OCI-LY1 (cell line): ENCODE results near the gene ZNF135.

Experiments used
- H2AFZ ChIP-seq: fragments of 200-600 bp; sonication (generic), shearing (Covaris generic); 2 replicates; pipeline ENCODE4 v1.6.0; 2014; ENCODE audit warnings: antibody characterized with exemption, mild to moderate bottlenecking, low read length
- H3F3A ChIP-seq: fragments of 200-600 bp; sonication (generic), shearing (Covaris generic); 2 replicates; pipeline ENCODE4 v1.6.0; 2014; ENCODE audit warnings: mild to moderate bottlenecking, antibody characterized with exemption, low read length, moderate library complexity; ENCODE audit not compliant: insufficient read depth
- H3K27ac ChIP-seq: fragments of 200-600 bp; sonication (generic); 2 replicates; pipeline ENCODE4 v1.5.1; 2014; ENCODE audit warnings: low read length, mixed run types, mild to moderate bottlenecking, low read depth; ENCODE audit not compliant: poor library complexity, severe bottlenecking
- H3K27me3 ChIP-seq: fragments of 200-600 bp; sonication (generic); 2 replicates; pipeline ENCODE4 v1.6.0; 2014; ENCODE audit warnings: antibody characterized with exemption, mild to moderate bottlenecking, low read length, moderate library complexity; ENCODE audit not compliant: insufficient read depth
- H3K36me3 ChIP-seq: fragments of 200-600 bp; sonication (generic); 2 replicates; pipeline ENCODE4 v1.6.1; 2014; ENCODE audit warnings: mild to moderate bottlenecking, antibody characterized with exemption, low read length, moderate library complexity, mixed read lengths; ENCODE audit not compliant: insufficient read depth
- H3K4me1 ChIP-seq: fragments of 200-600 bp; sonication (generic); 2 replicates; pipeline ENCODE4 v1.5.1; 2014; ENCODE audit warnings: mild to moderate bottlenecking, low read length, moderate library complexity; ENCODE audit not compliant: insufficient read depth, severe bottlenecking
- H3K4me2 ChIP-seq: fragments of 200-600 bp; sonication (generic), shearing (Covaris generic); 2 replicates; pipeline ENCODE4 v1.6.1; 2014; ENCODE audit warnings: low read length
- H3K4me3 ChIP-seq: fragments of 200-600 bp; sonication (generic); 2 replicates; pipeline ENCODE4 v1.5.1; 2014; ENCODE audit warnings: low read length, low read depth, mild to moderate bottlenecking, mixed read lengths; ENCODE audit not compliant: poor library complexity, severe bottlenecking
- H3K79me2 ChIP-seq: fragments of 200-600 bp; shearing (Covaris generic); 2 replicates; pipeline ENCODE4 v1.6.1; 2016; ENCODE audit warnings: mixed run types, low read length, mixed read lengths; ENCODE audit not compliant: insufficient read depth
- H3K9ac ChIP-seq: fragments of 200-600 bp; sonication (generic), shearing (Covaris generic); 2 replicates; pipeline ENCODE4 v1.6.1; 2014; ENCODE audit warnings: mild to moderate bottlenecking, low read length, mixed read lengths
- H3K9me2 ChIP-seq: fragments of 200-600 bp; sonication (generic), shearing (Covaris generic); 2 replicates; pipeline ENCODE4 v1.6.1; 2014; ENCODE audit warnings: low read depth, mild to moderate bottlenecking, low read length, mixed read lengths
- H3K9me3 ChIP-seq: fragments of 200-600 bp; shearing (Covaris generic); 2 replicates; pipeline ENCODE4 v1.6.1; 2014; ENCODE audit warnings: low read length, mixed read lengths
- H4K20me1 ChIP-seq: fragments of 200-600 bp; sonication (generic), shearing (Covaris generic); 2 replicates; pipeline ENCODE4 v1.6.0; 2016; ENCODE audit warnings: mild to moderate bottlenecking, low read length; ENCODE audit not compliant: insufficient read depth
- CTCF ChIP-seq: fragments of 200-600 bp; sonication (generic), shearing (Covaris generic); IDR thresholded peaks from 2 replicates; pipeline ENCODE4 v1.5.1; 2017; ENCODE audit warnings: mild to moderate bottlenecking, antibody characterized with exemption, low read length, moderate library complexity, mixed read lengths
- EZH2 ChIP-seq: fragments of 200-600 bp; sonication (generic), shearing (Covaris generic); IDR thresholded peaks from 2 replicates; pipeline ENCODE4 v1.8.0; 2017; ENCODE audit warnings: borderline replicate concordance, mixed run types, mild to moderate bottlenecking, antibody characterized with exemption, low read length, moderate library complexity, mixed read lengths

ZNF135 gene

GRCh38 chr19:58021541-58022282 lies 37.4 kb upstream of the ZNF135 start:
- Histone ChIP-seq H3K9me3 (0 out of 2 replicates have a peak, but pooled peaks cover 8% of the 10 kb centered on the region), H4K20me1 (no peaks in the 10 kb centered on the region), H3K4me3 (no peak overlapping the region), H2AFZ (no peak overlapping the region), H3K9ac (no peak overlapping the region), H3K36me3 (no peaks in the 10 kb centered on the region), H3F3A (no peaks in the 10 kb centered on the region), H3K27me3 (no peaks in the 10 kb centered on the region), H3K79me2 (no peaks in the 10 kb centered on the region), H3K9me2 (no peaks in the 10 kb centered on the region), H3K4me1 (no peaks in the 10 kb centered on the region), H3K4me2 (no peak overlapping the region), H3K27ac (no peak overlapping the region)
- TF ChIP-seq EZH2 (no peak), CTCF (peak; percentile 49; the same call in 1 of the 2 replicates)

- TF ChIP-seq CTCF (no peak), EZH2 (no peak)
Measured at GRCh38 chr19:58022283-58022660, 36.8 kb upstream of the ZNF135 start.

GRCh38 chr19:58024661-58025060 lies 34.4 kb upstream of the ZNF135 start:
- H3F3A ChIP-seq: no peaks in the 10 kb centered on the region
- no peaks in the 10 kb centered on the region for H3K79me2 ChIP-seq
- no peak overlapping the region for H3K9ac ChIP-seq
- H3K4me1 ChIP-seq: no peaks in the 10 kb centered on the region
- no peak overlapping the region for H3K27ac ChIP-seq
- H3K36me3 ChIP-seq: no peaks in the 10 kb centered on the region
- no peak for TF ChIP-seq CTCF
- TF ChIP-seq EZH2: no peak
- no peak overlapping the region for H2AFZ ChIP-seq
- no peak overlapping the region for H3K4me2 ChIP-seq
- H4K20me1 ChIP-seq: no peaks in the 10 kb centered on the region
- H3K4me3 ChIP-seq: no peak overlapping the region
- 0 out of 2 replicates have a peak, but pooled peaks cover 5% of the 10 kb centered on the region for H3K9me3 ChIP-seq
- no peaks in the 10 kb centered on the region for H3K27me3 ChIP-seq
- no peaks in the 10 kb centered on the region for H3K9me2 ChIP-seq

More at GRCh38 chr19:58022283-58022660, 36.8 kb upstream of the ZNF135 start:
- Histone ChIP-seq H3K36me3 (no peaks in the 10 kb centered on the region), H2AFZ (no peak overlapping the region), H3K27me3 (no peaks in the 10 kb centered on the region), H3K79me2 (no peaks in the 10 kb centered on the region), H3K4me3 (no peak overlapping the region), H3K4me1 (no peaks in the 10 kb centered on the region), H4K20me1 (no peaks in the 10 kb centered on the region), H3K27ac (no peak overlapping the region), H3F3A (no peaks in the 10 kb centered on the region), H3K9ac (no peak overlapping the region), H3K4me2 (no peak overlapping the region), H3K9me3 (0 out of 2 replicates have a peak, but pooled peaks cover 5% of the 10 kb centered on the region), H3K9me2 (no peaks in the 10 kb centered on the region)
